Measurements from ENCODE around the gene MLF2. TPM values are rescaled to one million over a fixed set of nuclear protein-coding genes. Genes with fewer than 3 reads are reported as not detected.

Gene MLF2
- total and polyA plus RNA-seq, 12 donors = 135 to 334 (median 229) TPM

GRCh38 chr12:6698352-6699046, 54.4 kb downstream of the MLF2 start:
- WGBS, 4 donors = 51 to 55% (median 51%) methylated on average over 8 of the region's 8 CpGs
- TF ChIP-seq CTCF (IDR thresholded peaks at IDR 0.05) (no peak), POLR2A (IDR thresholded peaks at IDR 0.05) (no peak)
- no peak for DNase-seq
- H3K27ac ChIP-seq = no peak overlapping the region
- peaks cover 48% of the 10 kb centered on the region for H3K27me3 ChIP-seq
- peaks cover 5 to 9% of the 10 kb centered on the region in 2 donors for H3K4me1 ChIP-seq (replicated peaks in 1 of 2)
- H3K9me3 ChIP-seq (replicated peaks in 1 of 3) = no peaks in the 10 kb centered on the region
- H3K4me3 ChIP-seq = no peak overlapping the region
- intact Hi-C loops (cut with DNase I) = loop anchor here in 1 of 2 donors (2.0 to 5.0 kb wide), 2 partner anchors 14 to 36 kb away; partner anchors contain the start of gene ING4
- no peaks in the 10 kb centered on the region for H3K36me3 ChIP-seq (replicated peaks in 1 of 2)

Small RNAs within 50 kb of the gene (small RNA-seq; reads per million reads assigned to genes)
- gene RNU6-781P = 0 reads per million in 2 donors

Other genes starting within 250 kb of the MLF2 start
- 1,000 to 10,000 TPM; 1,734 to 3,241 (median 2,275) TPM for gene GAPDH, start 218.6 kb downstream of the MLF2 start, total RNA-seq
- gene GAPDH, start 218.6 kb downstream of the MLF2 start, polyA plus RNA-seq = 1,000 to 10,000 TPM; 1,816 to 4,338 (median 3,953) TPM
- 10 to 100 TPM in 8 of 9 donors, 1 to 10 TPM in 1; 8.3 to 36.3 (median 27.5) TPM for gene IFFO1, start 197.1 kb downstream of the MLF2 start, total RNA-seq
- 10 to 100 TPM in 2 of 3 donors, 1 to 10 TPM in 1; 8.7 to 91.0 (median 79.2) TPM for gene IFFO1, start 197.1 kb downstream of the MLF2 start, polyA plus RNA-seq
- gene NOP2, start 184.8 kb downstream of the MLF2 start, total RNA-seq = 10 to 100 TPM in 8 of 9 donors, 1 to 10 TPM in 1; 7.7 to 34.7 (median 27.0) TPM
- 10 to 100 TPM; 43.2 to 95.5 (median 63.8) TPM for gene NOP2, start 184.8 kb downstream of the MLF2 start, polyA plus RNA-seq
- 100 to 1,000 TPM; 216 to 307 (median 246) TPM for gene CHD4, start 145.8 kb downstream of the MLF2 start, total RNA-seq
- gene CHD4, start 145.8 kb downstream of the MLF2 start, polyA plus RNA-seq = 100 to 1,000 TPM; 152 to 505 (median 284) TPM
- 10 to 100 TPM in 1 of 9 donors, 1 to 10 TPM in 7, under 1 TPM in 1; 0.28 to 11.6 (median 8.1) TPM for gene LPAR5, start 117.2 kb downstream of the MLF2 start, total RNA-seq
- 1 to 10 TPM; 1.3 to 2.2 (median 1.5) TPM for gene LPAR5, start 117.2 kb downstream of the MLF2 start, polyA plus RNA-seq
- gene ACRBP, start 105.7 kb downstream of the MLF2 start, total RNA-seq = 1 to 10 TPM in 7 of 9 donors, under 1 TPM in 2; 0.36 to 3.1 (median 1.4) TPM
- gene ACRBP, start 105.7 kb downstream of the MLF2 start, polyA plus RNA-seq = 1 to 10 TPM in 1 of 3 donors, under 1 TPM in 2; 0.91 to 2.8 (median 0.99) TPM
- gene ING4, start 90.0 kb downstream of the MLF2 start, total RNA-seq = 10 to 100 TPM; 22.6 to 87.6 (median 54.1) TPM
- gene ING4, start 90.0 kb downstream of the MLF2 start, polyA plus RNA-seq = 10 to 100 TPM; 31.6 to 40.1 (median 32.3) TPM
- gene ZNF384, start 63.8 kb downstream of the MLF2 start, total RNA-seq = 10 to 100 TPM; 19.9 to 67.2 (median 41.4) TPM
- gene ZNF384, start 63.8 kb downstream of the MLF2 start, polyA plus RNA-seq = 10 to 100 TPM; 45.5 to 71.2 (median 49.5) TPM
- gene PIANP, start 52.3 kb downstream of the MLF2 start, total RNA-seq = 1 to 10 TPM in 1 of 9 donors, under 1 TPM in 5, not detected in 3; 0.11 to 4.6 (median 0.45) TPM
- gene PIANP, start 52.3 kb downstream of the MLF2 start, polyA plus RNA-seq = 1 to 10 TPM; 2.4 to 5.2 (median 3.5) TPM
- gene COPS7A, start 29.1 kb downstream of the MLF2 start, total RNA-seq = 100 to 1,000 TPM in 1 of 9 donors, 10 to 100 TPM in 8; 56.5 to 105 (median 83.2) TPM
- 10 to 100 TPM; 46.5 to 85.1 (median 50.6) TPM for gene COPS7A, start 29.1 kb downstream of the MLF2 start, polyA plus RNA-seq
- 100 to 1,000 TPM in 6 of 9 donors, 10 to 100 TPM in 3; 27.0 to 269 (median 127) TPM for gene PTMS, start 13.2 kb upstream of the MLF2 start, total RNA-seq
- gene PTMS, start 13.2 kb upstream of the MLF2 start, polyA plus RNA-seq = 1,000 to 10,000 TPM in 1 of 3 donors, 100 to 1,000 TPM in 2; 134 to 1,405 (median 631) TPM
- gene LAG3, start 19.4 kb upstream of the MLF2 start, total RNA-seq = under 1 TPM in 7 of 9 donors, not detected in 2; 0.11 to 0.96 (median 0.64) TPM
- 1 to 10 TPM in 2 of 3 donors, under 1 TPM in 1; 0.29 to 4.3 (median 2.3) TPM for gene LAG3, start 19.4 kb upstream of the MLF2 start, polyA plus RNA-seq
- 10 to 100 TPM in 8 of 9 donors, 1 to 10 TPM in 1; 2.4 to 52.8 (median 29.5) TPM for gene CD4, start 36.4 kb upstream of the MLF2 start, total RNA-seq
- gene CD4, start 36.4 kb upstream of the MLF2 start, polyA plus RNA-seq = 10 to 100 TPM in 1 of 3 donors, 1 to 10 TPM in 2; 8.1 to 12.9 (median 9.1) TPM
- 10 to 100 TPM in 1 of 9 donors, 1 to 10 TPM in 8; 1.1 to 11.9 (median 4.0) TPM for gene GPR162, start 68.7 kb upstream of the MLF2 start, total RNA-seq
- gene GPR162, start 68.7 kb upstream of the MLF2 start, polyA plus RNA-seq = 10 to 100 TPM in 2 of 3 donors, 1 to 10 TPM in 1; 5.3 to 42.6 (median 13.7) TPM
- 10 to 100 TPM in 7 of 9 donors, 1 to 10 TPM in 2; 2.6 to 23.6 (median 14.6) TPM for gene P3H3, start 75.3 kb upstream of the MLF2 start, total RNA-seq
- gene P3H3, start 75.3 kb upstream of the MLF2 start, polyA plus RNA-seq = 10 to 100 TPM in 2 of 3 donors, 1 to 10 TPM in 1; 3.7 to 58.1 (median 51.0) TPM
- gene GNB3, start 87.8 kb upstream of the MLF2 start, total RNA-seq = 1 to 10 TPM in 5 of 9 donors, under 1 TPM in 3, not detected in 1; 0.44 to 2.6 (median 1.6) TPM
- 10 to 100 TPM in 2 of 3 donors, 1 to 10 TPM in 1; 1.0 to 22.4 (median 11.6) TPM for gene GNB3, start 87.8 kb upstream of the MLF2 start, polyA plus RNA-seq
- 10 to 100 TPM in 1 of 9 donors, 1 to 10 TPM in 7, not detected in 1; 2.6 to 17.7 (median 3.4) TPM for gene CDCA3, start 98.1 kb upstream of the MLF2 start, total RNA-seq
- 1 to 10 TPM; 3.5 to 5.5 (median 5.3) TPM for gene CDCA3, start 98.1 kb upstream of the MLF2 start, polyA plus RNA-seq
- gene USP5, start 99.0 kb upstream of the MLF2 start, total RNA-seq = 100 to 1,000 TPM in 6 of 9 donors, 10 to 100 TPM in 3; 60.0 to 162 (median 122) TPM
- gene USP5, start 99.0 kb upstream of the MLF2 start, polyA plus RNA-seq = 100 to 1,000 TPM in 1 of 3 donors, 10 to 100 TPM in 2; 30.6 to 109 (median 32.5) TPM
- 1,000 to 10,000 TPM in 1 of 9 donors, 100 to 1,000 TPM in 8; 555 to 1,141 (median 862) TPM for gene TPI1, start 114.4 kb upstream of the MLF2 start, total RNA-seq
- gene TPI1, start 114.4 kb upstream of the MLF2 start, polyA plus RNA-seq = 1,000 to 10,000 TPM in 1 of 3 donors, 100 to 1,000 TPM in 2; 241 to 2,322 (median 444) TPM
- gene SPSB2, start 120.2 kb upstream of the MLF2 start, total RNA-seq = 10 to 100 TPM in 8 of 9 donors, 1 to 10 TPM in 1; 3.3 to 24.5 (median 15.5) TPM
- 10 to 100 TPM in 2 of 3 donors, 1 to 10 TPM in 1; 2.5 to 19.5 (median 19.5) TPM for gene SPSB2, start 120.2 kb upstream of the MLF2 start, polyA plus RNA-seq
- 10 to 100 TPM in 6 of 9 donors, 1 to 10 TPM in 3; 6.9 to 18.6 (median 12.5) TPM for gene LRRC23, start 151.7 kb upstream of the MLF2 start, total RNA-seq
- gene LRRC23, start 151.7 kb upstream of the MLF2 start, polyA plus RNA-seq = 10 to 100 TPM; 11.0 to 29.0 (median 13.8) TPM
- gene ENO2, start 161.4 kb upstream of the MLF2 start, total RNA-seq = 10 to 100 TPM in 7 of 9 donors, 1 to 10 TPM in 2; 7.4 to 53.6 (median 32.1) TPM
- 100 to 1,000 TPM in 1 of 3 donors, 10 to 100 TPM in 2; 29.5 to 113 (median 42.3) TPM for gene ENO2, start 161.4 kb upstream of the MLF2 start, polyA plus RNA-seq
- gene ATN1, start 174.8 kb upstream of the MLF2 start, total RNA-seq = 100 to 1,000 TPM in 4 of 9 donors, 10 to 100 TPM in 4, 1 to 10 TPM in 1; 8.8 to 263 (median 92.8) TPM
- gene ATN1, start 174.8 kb upstream of the MLF2 start, polyA plus RNA-seq = 100 to 1,000 TPM in 2 of 3 donors, 10 to 100 TPM in 1; 57.4 to 482 (median 258) TPM
- not detected for gene RNU7-1, start 190.7 kb upstream of the MLF2 start, total RNA-seq
- not detected for gene RNU7-1, start 190.7 kb upstream of the MLF2 start, polyA plus RNA-seq
- gene C12orf57, start 190.9 kb upstream of the MLF2 start, total RNA-seq = 100 to 1,000 TPM; 152 to 505 (median 283) TPM
- gene C12orf57, start 190.9 kb upstream of the MLF2 start, polyA plus RNA-seq = 100 to 1,000 TPM in 2 of 3 donors, 10 to 100 TPM in 1; 58.4 to 335 (median 271) TPM
- gene PTPN6, start 198.2 kb upstream of the MLF2 start, total RNA-seq = 10 to 100 TPM; 24.5 to 86.2 (median 63.0) TPM
- 100 to 1,000 TPM in 2 of 3 donors, 10 to 100 TPM in 1; 36.2 to 204 (median 127) TPM for gene PTPN6, start 198.2 kb upstream of the MLF2 start, polyA plus RNA-seq
- gene PHB2, start 217.5 kb upstream of the MLF2 start, total RNA-seq = 100 to 1,000 TPM; 158 to 344 (median 227) TPM
- 100 to 1,000 TPM; 128 to 222 (median 131) TPM for gene PHB2, start 217.5 kb upstream of the MLF2 start, polyA plus RNA-seq
- 10 to 100 TPM; 21.9 to 81.9 (median 39.9) TPM for gene EMG1, start 217.8 kb upstream of the MLF2 start, total RNA-seq
- 10 to 100 TPM; 14.2 to 43.1 (median 15.6) TPM for gene EMG1, start 217.8 kb upstream of the MLF2 start, polyA plus RNA-seq

All from adrenal gland (tissue), 12 donors.